Activated CD8-positive, alpha-beta T cell treated with anti-CD3 and anti-CD28 coated beads, Interleukin-2, amount 10 ng/mL, durations not matched to agents 7 days and 5 days (primary cell): ENCODE data around the gene SPDYE18. TPM values are rescaled to one million over a fixed set of nuclear protein-coding genes. Genes with fewer than 3 reads are reported as not detected.
"Not testable (repeated sequence)": the region's sequence is repeated elsewhere in the genome, so short reads cannot be mapped to it uniquely, and the experiment has no call there.

Experiments used
- ATAC-seq: fragments of 150-1000 bp; cut with Tn5 transposase; one replicate; pipeline ENCODE4 v1.10.0; 2021; ENCODE audit warnings: moderate library complexity
- CTCF ChIA-PET: fragments of 350-600 bp; sonication (Branson Sonifier 250); formaldehyde crosslinking; loops from one replicate; lab custom pipeline; 2021; ENCODE audit warnings: antibody characterized with exemption; lab: Charles Lee
- POLR2A ChIA-PET: fragments of 350-600 bp; sonication (Branson Sonifier 250); formaldehyde crosslinking; loops from one replicate; lab custom pipeline; 2021; ENCODE audit warnings: antibody characterized with exemption; lab: Charles Lee
- DNase-seq: peaks from one replicate; pipeline ENCODE4 v3.0.0-alpha.2; 2020
- H3K27ac Mint-ChIP-seq: one replicate; pipeline ENCODE4 v1.8.0; 2021; ENCODE audit warnings: mild to moderate bottlenecking, mixed read lengths
- H3K27me3 Mint-ChIP-seq: one replicate; pipeline ENCODE4 v1.8.0; 2021; ENCODE audit warnings: low read depth, mixed read lengths
- H3K36me3 Mint-ChIP-seq: one replicate; pipeline ENCODE4 v1.8.0; 2021; ENCODE audit warnings: low read depth, mixed read lengths
- H3K4me1 Mint-ChIP-seq: one replicate; pipeline ENCODE4 v1.8.0; 2021; ENCODE audit warnings: low read depth, mixed read lengths
- H3K4me3 Mint-ChIP-seq: one replicate; pipeline ENCODE4 v1.8.0; 2021; ENCODE audit warnings: mild to moderate bottlenecking, mixed read lengths
- H3K9me3 Mint-ChIP-seq: one replicate; pipeline ENCODE4 v1.8.0; 2022; ENCODE audit warnings: mixed read lengths; ENCODE audit not compliant: insufficient read depth
- total RNA-seq, 2 experiments: library from RNA; stranded (reverse); gene quantifications; one replicate each; pipeline ENCODE4 v1.2.3, GENCODE V29; 2021

Gene SPDYE18
- total RNA-seq, 2 experiments from 2014 or later = 0.68 to 0.99 TPM

DNA sequence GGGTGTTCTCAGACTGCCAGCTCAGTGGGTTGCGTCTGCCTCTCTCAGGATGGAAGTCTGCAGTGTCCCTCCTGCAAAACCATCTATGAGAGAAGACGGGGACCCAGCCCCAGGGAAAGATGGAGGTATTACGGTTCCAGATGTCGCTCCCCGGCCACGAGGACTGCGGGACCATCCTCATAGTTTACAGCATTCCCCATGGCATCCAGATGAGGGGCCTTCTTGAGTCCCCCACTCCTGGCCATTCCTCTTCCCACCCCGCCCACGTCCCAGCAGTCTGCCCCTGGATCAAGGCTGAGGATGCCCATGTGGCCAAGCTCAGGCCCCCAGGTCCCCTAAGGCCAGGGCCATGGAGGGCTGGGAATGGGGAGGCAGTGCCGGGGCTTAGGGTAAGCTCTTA, 59.1 kb downstream of the SPDYE18 start:
- H3K27me3 Mint-ChIP-seq, H3K9me3 Mint-ChIP-seq, H3K4me3 Mint-ChIP-seq, H3K36me3 Mint-ChIP-seq, CTCF ChIA-PET, DNase-seq, ATAC-seq, POLR2A ChIA-PET, H3K4me1 Mint-ChIP-seq, H3K27ac Mint-ChIP-seq: not testable (repeated sequence)

DNA sequence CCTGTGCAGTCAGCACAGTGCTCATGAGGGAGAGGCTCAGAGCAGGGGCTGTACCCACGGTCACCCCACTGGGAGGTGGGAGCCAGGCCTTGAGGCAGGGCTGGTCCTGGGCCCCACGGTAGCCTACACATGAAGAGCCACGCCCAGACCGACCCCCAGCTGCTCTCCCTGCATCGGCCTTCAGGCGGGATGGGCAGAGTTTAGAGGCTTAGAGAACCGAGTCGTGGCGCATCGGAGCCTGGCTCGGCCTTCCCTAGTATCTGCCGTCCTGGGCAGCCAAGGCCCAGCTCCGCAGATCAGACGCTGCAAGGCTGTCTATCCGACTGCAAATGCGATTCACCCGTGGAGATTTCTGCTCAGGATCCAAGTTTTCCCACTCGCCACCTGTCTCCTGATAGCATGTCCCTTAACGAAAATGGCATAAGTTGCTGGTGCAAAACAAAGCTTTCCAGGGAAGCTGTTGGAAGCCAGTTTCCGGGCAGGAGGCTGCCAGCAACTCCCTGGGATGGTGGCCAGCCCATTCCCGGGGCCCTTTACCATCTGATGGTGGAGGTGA, 59.6 kb downstream of the SPDYE18 start:
- H3K4me3 Mint-ChIP-seq, H3K36me3 Mint-ChIP-seq, H3K27me3 Mint-ChIP-seq, H3K4me1 Mint-ChIP-seq, POLR2A ChIA-PET, H3K9me3 Mint-ChIP-seq, DNase-seq, CTCF ChIA-PET, ATAC-seq, H3K27ac Mint-ChIP-seq: not testable (repeated sequence)

- H3K36me3 Mint-ChIP-seq, H3K27ac Mint-ChIP-seq, H3K4me1 Mint-ChIP-seq, H3K4me3 Mint-ChIP-seq, POLR2A ChIA-PET, ATAC-seq, DNase-seq, CTCF ChIA-PET, H3K9me3 Mint-ChIP-seq, H3K27me3 Mint-ChIP-seq: not testable (repeated sequence)
These were observed 60.3 kb downstream of the SPDYE18 start for GRCh38 chr7:77002104-77002503.

Other genes starting within 250 kb of the SPDYE18 start
- not detected for gene SPDYE17, start 30.2 kb downstream of the SPDYE18 start, total RNA-seq
- gene CCDC146, start 60.1 kb upstream of the SPDYE18 start, total RNA-seq = 10 to 100 TPM; 10.7 to 12.9 TPM
- gene FGL2, start 137.3 kb upstream of the SPDYE18 start, total RNA-seq = 1 to 10 TPM; 1.6 TPM